Activated naive CD4-positive, alpha-beta T cell treated with anti-CD3 and anti-CD28 coated beads, Interleukin-2, amount 10 ng/mL, durations not matched to agents 7 days and 5 days (primary cell): ENCODE data around the gene DMAP1.

ENCODE experiments used
- CTCF ChIA-PET: fragments of 350-600 bp; sonication (Branson Sonifier 250); formaldehyde crosslinking; loops from one replicate; lab custom pipeline; 2021; ENCODE audit warnings: antibody characterized with exemption; lab: Charles Lee
- DNase-seq: peaks from one replicate; pipeline ENCODE4 v3.0.0-alpha.2; 2020
- H3K27ac Mint-ChIP-seq: one replicate; pipeline ENCODE4 v1.8.0; 2021; ENCODE audit warnings: mild to moderate bottlenecking, moderate library complexity, mixed read lengths
- H3K27me3 Mint-ChIP-seq: one replicate; pipeline ENCODE4 v1.8.0; 2021; ENCODE audit warnings: mild to moderate bottlenecking, mixed read lengths
- H3K36me3 Mint-ChIP-seq: one replicate; pipeline ENCODE4 v1.8.0; 2021; ENCODE audit warnings: mixed read lengths
- H3K4me1 Mint-ChIP-seq: one replicate; pipeline ENCODE4 v1.8.0; 2021; ENCODE audit warnings: mixed read lengths
- H3K4me3 Mint-ChIP-seq: one replicate; pipeline ENCODE4 v1.8.0; 2021; ENCODE audit warnings: mild to moderate bottlenecking, moderate library complexity, mixed read lengths
- H3K9me3 Mint-ChIP-seq: one replicate; pipeline ENCODE4 v1.8.0; 2021; ENCODE audit warnings: mixed read lengths

Gene DMAP1

GRCh38 chr1:44251989-44252671 lies 38.9 kb downstream of the DMAP1 start:
- no peaks in the 10 kb centered on the region for H3K36me3 Mint-ChIP-seq
- CTCF ChIA-PET, result interaction anchor here (1.4 kb wide), 1 partner anchor 14 kb away, joined by 3 read pairs; no protein-coding TSS in a partner anchor
- H3K27me3 Mint-ChIP-seq, result no peaks in the 10 kb centered on the region
- H3K27ac Mint-ChIP-seq, result no peak overlapping the region
- no peaks in the 10 kb centered on the region for H3K9me3 Mint-ChIP-seq
- no peak overlapping the region for H3K4me3 Mint-ChIP-seq
- H3K4me1 Mint-ChIP-seq, result no peaks in the 10 kb centered on the region
- no peak for DNase-seq

- Mint-ChIP-seq H3K27ac (no peak overlapping the region), H3K4me1 (no peaks in the 10 kb centered on the region), H3K4me3 (no peak overlapping the region), H3K36me3 (no peaks in the 10 kb centered on the region), H3K27me3 (no peaks in the 10 kb centered on the region), H3K9me3 (no peaks in the 10 kb centered on the region)
- CTCF ChIA-PET, result no interaction called here
- DNase-seq, result no peak
These were observed 41.2 kb downstream of the DMAP1 start for GRCh38 chr1:44254392-44254910.

- no peak overlapping the region for H3K27ac Mint-ChIP-seq
- no peaks in the 10 kb centered on the region for H3K36me3 Mint-ChIP-seq
- H3K27me3 Mint-ChIP-seq, result no peaks in the 10 kb centered on the region
- CTCF ChIA-PET, result interaction anchor here (1.6 kb wide), 1 partner anchor 8 kb away, joined by 4 read pairs; no protein-coding TSS in a partner anchor
- peaks cover 7% of the 10 kb centered on the region for H3K4me1 Mint-ChIP-seq
- no peaks in the 10 kb centered on the region for H3K9me3 Mint-ChIP-seq
- no peak for DNase-seq
- no peak overlapping the region for H3K4me3 Mint-ChIP-seq
These were observed 43.7 kb downstream of the DMAP1 start for GRCh38 chr1:44256762-44257554.

GRCh38 chr1:44259090-44259489 lies 45.8 kb downstream of the DMAP1 start:
- Mint-ChIP-seq H3K36me3 (no peaks in the 10 kb centered on the region), H3K27ac (no peak overlapping the region), H3K27me3 (no peaks in the 10 kb centered on the region), H3K9me3 (no peaks in the 10 kb centered on the region), H3K4me3 (no peak overlapping the region), H3K4me1 (peaks cover 15% of the 10 kb centered on the region)
- DNase-seq, result no peak
- CTCF ChIA-PET, result interaction anchor here (1.4 kb wide), 1 partner anchor 42 kb away, joined by 4 read pairs; no protein-coding TSS in a partner anchor

GRCh38 chr1:44260792-44261170 lies 47.5 kb downstream of the DMAP1 start:
- DNase-seq, result no peak
- Mint-ChIP-seq H3K4me3 (no peak overlapping the region), H3K9me3 (no peaks in the 10 kb centered on the region), H3K27ac (no peak overlapping the region), H3K4me1 (peaks cover 27% of the 10 kb centered on the region), H3K27me3 (no peaks in the 10 kb centered on the region), H3K36me3 (no peaks in the 10 kb centered on the region)
- CTCF ChIA-PET, result interaction anchor here (0.9 kb wide), 1 partner anchor 43 kb away, joined by 3 read pairs; no protein-coding TSS in a partner anchor

- CTCF ChIA-PET, result interaction anchor here (0.9 kb wide), 1 partner anchor 44 kb away, joined by 3 read pairs; no protein-coding TSS in a partner anchor
- no peak for DNase-seq
- Mint-ChIP-seq H3K27me3 (no peaks in the 10 kb centered on the region), H3K27ac (no peak overlapping the region), H3K4me1 (peaks cover 27% of the 10 kb centered on the region), H3K36me3 (no peaks in the 10 kb centered on the region), H3K9me3 (no peaks in the 10 kb centered on the region), H3K4me3 (no peak overlapping the region)
These were observed 48.0 kb downstream of the DMAP1 start for GRCh38 chr1:44261171-44261817.

- H3K4me1 Mint-ChIP-seq, result peaks cover 27% of the 10 kb centered on the region
- H3K9me3 Mint-ChIP-seq, result no peaks in the 10 kb centered on the region
- CTCF ChIA-PET, result interaction anchor here (0.9 kb wide), 1 partner anchor 44 kb away, joined by 3 read pairs; no protein-coding TSS in a partner anchor
- DNase-seq, result no peak
- H3K36me3 Mint-ChIP-seq, result no peaks in the 10 kb centered on the region
- H3K4me3 Mint-ChIP-seq, result no peak overlapping the region
- H3K27ac Mint-ChIP-seq, result no peak overlapping the region
- no peaks in the 10 kb centered on the region for H3K27me3 Mint-ChIP-seq
These were observed 48.7 kb downstream of the DMAP1 start for GRCh38 chr1:44261962-44262361.

GRCh38 chr1:44262414-44262813 lies 49.1 kb downstream of the DMAP1 start:
- Mint-ChIP-seq H3K4me1 (peaks cover 27% of the 10 kb centered on the region), H3K9me3 (no peaks in the 10 kb centered on the region), H3K4me3 (no peak overlapping the region), H3K27me3 (no peaks in the 10 kb centered on the region), H3K27ac (no peak overlapping the region), H3K36me3 (no peaks in the 10 kb centered on the region)
- CTCF ChIA-PET, result no interaction called here
- no peak for DNase-seq

GRCh38 chr1:44262816-44263567 lies 49.7 kb downstream of the DMAP1 start:
- no peaks in the 10 kb centered on the region for H3K9me3 Mint-ChIP-seq
- CTCF ChIA-PET, result no interaction called here
- DNase-seq, result no peak
- no peak overlapping the region for H3K4me3 Mint-ChIP-seq
- H3K27ac Mint-ChIP-seq, result peak overlapping the region; percentile 20
- H3K36me3 Mint-ChIP-seq, result no peaks in the 10 kb centered on the region
- H3K27me3 Mint-ChIP-seq, result no peaks in the 10 kb centered on the region
- peaks cover 27% of the 10 kb centered on the region for H3K4me1 Mint-ChIP-seq

- CTCF ChIA-PET, result no interaction called here
- Mint-ChIP-seq H3K27me3 (no peaks in the 10 kb centered on the region), H3K36me3 (no peaks in the 10 kb centered on the region), H3K9me3 (no peaks in the 10 kb centered on the region), H3K4me3 (no peak overlapping the region), H3K4me1 (peaks cover 27% of the 10 kb centered on the region), H3K27ac (peak overlapping the region; percentile 60)
- peak; percentile 31 for DNase-seq
These were observed 50.5 kb downstream of the DMAP1 start for GRCh38 chr1:44263568-44264450.

GRCh38 chr1:44264451-44264771 lies 51.1 kb downstream of the DMAP1 start:
- CTCF ChIA-PET, result no interaction called here
- peaks cover 27% of the 10 kb centered on the region for H3K4me1 Mint-ChIP-seq
- no peaks in the 10 kb centered on the region for H3K36me3 Mint-ChIP-seq
- H3K9me3 Mint-ChIP-seq, result no peaks in the 10 kb centered on the region
- no peak overlapping the region for H3K4me3 Mint-ChIP-seq
- no peak for DNase-seq
- no peaks in the 10 kb centered on the region for H3K27me3 Mint-ChIP-seq
- peak overlapping the region; percentile 60 for H3K27ac Mint-ChIP-seq

- CTCF ChIA-PET, result interaction anchor here (0.7 to 1.4 kb wide), 3 partner anchors 9 to 27 kb away, joined by 3 to 4 read pairs (median 3); no protein-coding TSS in a partner anchor
- DNase-seq, result no peak
These were observed 52.5 kb downstream of the DMAP1 start for GRCh38 chr1:44265656-44266358.

More at GRCh38 chr1:44265656-44266358, 52.5 kb downstream of the DMAP1 start:
- Mint-ChIP-seq H3K9me3 (no peaks in the 10 kb centered on the region), H3K27me3 (no peaks in the 10 kb centered on the region), H3K27ac (no peak overlapping the region), H3K4me1 (peaks cover 23% of the 10 kb centered on the region), H3K36me3 (no peaks in the 10 kb centered on the region), H3K4me3 (no peak overlapping the region)
